22Rv1 (cell line): Measurements from ENCODE around the gene CLEC16A.

ENCODE experiments used
- CTCF ChIP-seq: fragments of 450-650 bp; IDR thresholded peaks from 2 replicates; pipeline ENCODE4 v1.5.1; 2017; ENCODE audit warnings: mild to moderate bottlenecking
- ZFX ChIP-seq: fragments of 450-650 bp; IDR thresholded peaks from 2 replicates; pipeline ENCODE4 v1.6.1; 2017; ENCODE audit warnings: antibody characterized with exemption, borderline replicate concordance

DNA sequence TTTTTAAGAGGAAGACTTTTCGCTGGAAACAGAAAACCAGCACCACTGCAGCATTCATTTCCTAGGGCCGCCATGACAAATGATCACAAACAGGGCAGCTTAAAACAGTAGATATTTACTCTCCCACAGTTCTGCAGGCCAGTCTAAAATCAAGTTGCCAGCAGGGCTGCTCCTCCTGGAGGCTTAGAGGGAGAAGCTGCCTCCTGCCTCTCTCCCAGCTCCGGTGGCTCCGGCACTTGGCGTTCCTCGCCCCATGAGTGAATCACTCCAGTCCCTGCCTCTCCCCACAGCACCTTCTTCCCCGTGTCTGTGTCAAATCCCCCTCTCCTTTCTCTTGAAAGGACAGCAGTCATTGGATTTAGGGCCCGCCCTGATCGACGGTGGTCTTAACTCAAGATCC lies 239.6 kb downstream of the CLEC16A start:
- TF ChIP-seq CTCF (no peak), ZFX (no peak)
